HepG2 (cell line): ENCODE measurements around the gene SSH3. TPM values are rescaled to one million over a fixed set of nuclear protein-coding genes. Genes with fewer than 3 reads are reported as not detected.

Experiments
- ATM ChIP-seq: fragments of 450-650 bp; IDR thresholded peaks from 2 replicates; pipeline ENCODE4 v1.7.1; 2017; ENCODE audit warnings: mild to moderate bottlenecking, borderline replicate concordance
- DNMT3B ChIP-seq: conservative IDR thresholded peaks from 2 replicates; pipeline ENCODE4 v1.6.1; 2016; ENCODE audit warnings: missing biosample characterization, control low read depth
- FOXK2 ChIP-seq: fragments of 450-650 bp; IDR thresholded peaks from 2 replicates; pipeline ENCODE4 v1.6.1; 2016
- GTF2F1 ChIP-seq: fragments of 150-350 bp; IDR thresholded peaks from 2 replicates; pipeline ENCODE4 v1.6.1; 2014; ENCODE audit warnings: low read length
- JDP2 ChIP-seq: sonication (generic); formaldehyde crosslinking; IDR thresholded peaks from 2 replicates; pipeline ENCODE4 v1.8.1; 2022; ENCODE audit warnings: missing genetic modification reagents, borderline replicate concordance
- KLF12 ChIP-seq: sonication (generic); formaldehyde crosslinking; IDR thresholded peaks from 2 replicates; pipeline ENCODE4 v1.4.0; 2020; ENCODE audit warnings: missing genetic modification reagents, borderline replicate concordance
- PCBP2 ChIP-seq: fragments of 200-400 bp; formaldehyde crosslinking; optimal IDR thresholded peaks from 2 replicates; pipeline ENCODE3; 2018; ENCODE audit warnings: low read length, low read depth; ENCODE audit not compliant: poor library complexity, severe bottlenecking
- PPARG ChIP-seq: conservative IDR thresholded peaks from 2 replicates; pipeline ENCODE4 v1.6.1; 2016; ENCODE audit warnings: missing biosample characterization, missing genetic modification reagents
- TARDBP ChIP-seq: sonication (generic); formaldehyde crosslinking; IDR thresholded peaks from 2 replicates; pipeline ENCODE4 v1.8.0; 2022; ENCODE audit warnings: mild to moderate bottlenecking, missing genetic modification reagents
- TCF7 ChIP-seq: sonication (generic); IDR thresholded peaks from 2 replicates; pipeline ENCODE4 v1.6.1; 2016; ENCODE audit warnings: antibody characterized with exemption, low read depth
- U2AF1 ChIP-seq: fragments of 200-400 bp; formaldehyde crosslinking; optimal IDR thresholded peaks from 2 replicates; pipeline ENCODE3; 2017; ENCODE audit warnings: mild to moderate bottlenecking, low read depth, low read length
- ZNF441 ChIP-seq: sonication (generic); formaldehyde crosslinking; IDR thresholded peaks from 2 replicates; pipeline ENCODE4 v1.7.0; 2021; ENCODE audit warnings: missing genetic modification reagents, borderline replicate concordance
- ZNF577 ChIP-seq: sonication (generic); formaldehyde crosslinking; IDR thresholded peaks from 2 replicates; pipeline ENCODE4 v1.4.0; 2020; ENCODE audit warnings: mild to moderate bottlenecking, low read depth, missing genetic modification reagents, borderline replicate concordance
- ZNF720 ChIP-seq: sonication (generic); formaldehyde crosslinking; IDR thresholded peaks from 2 replicates; pipeline ENCODE4 v1.4.0; 2020; ENCODE audit warnings: missing genetic modification reagents
- polyA plus RNA-seq, 8 experiments: library from polyadenylated mRNA; depleted of rRNA in 3 of 8; stranded (reverse) in 7 of 8; unstranded in 1 of 8; fragments of >200 nt; fragmentation: Illumina TruSeq in 4 of 8; extraction: Trizol in 4 of 8; gene quantifications; 2 replicates each; pipeline versions ENCODE4 v1.2.1 to v1.2.3, GENCODE V29; 2011 to 2016; ENCODE audit warnings: low read depth in 4 of 8, missing spikeins in 1 of 8, mixed read lengths in 1 of 8; ENCODE audit not compliant: insufficient read depth in 1 of 8
- total RNA-seq, 5 experiments: library from RNA; depleted of rRNA; stranded (reverse); fragments of >200 nt; fragmentation: Illumina TruSeq; extraction: Trizol; gene quantifications; 2 replicates each; pipeline ENCODE4 v1.2.3, GENCODE V29; 2016; ENCODE audit warnings: low read depth in 1 of 5
- TF ChIP-seq, protein P1 (sequence below): sonication (generic); formaldehyde crosslinking; IDR thresholded peaks from one replicate; pipeline ENCODE4 v1.5.1; 2020; ENCODE audit warnings: mild to moderate bottlenecking, missing genetic modification reagents; ENCODE audit errors: not compliant biosample characterization
- TF ChIP-seq, protein P2 (sequence below): sonication (generic); formaldehyde crosslinking; IDR thresholded peaks from 2 replicates; pipeline ENCODE4 v1.4.0; 2020; ENCODE audit warnings: missing genetic modification reagents
- TF ChIP-seq, protein P3 (sequence below): sonication (generic); formaldehyde crosslinking; IDR thresholded peaks from 2 replicates; pipeline ENCODE4 v1.4.0; 2020; ENCODE audit warnings: missing genetic modification reagents
- TF ChIP-seq, protein P4 (sequence below): sonication (generic); formaldehyde crosslinking; IDR thresholded peaks from 2 replicates; pipeline ENCODE4 v1.5.0; 2020; ENCODE audit warnings: missing genetic modification reagents, mild to moderate bottlenecking, borderline replicate concordance

Gene SSH3
- total and polyA plus RNA-seq, 2 of the 13 experiments (the other 11 are each of a cell fraction or from before 2014, with no cell fraction given), result 12.4 to 18.8 TPM

DNA sequence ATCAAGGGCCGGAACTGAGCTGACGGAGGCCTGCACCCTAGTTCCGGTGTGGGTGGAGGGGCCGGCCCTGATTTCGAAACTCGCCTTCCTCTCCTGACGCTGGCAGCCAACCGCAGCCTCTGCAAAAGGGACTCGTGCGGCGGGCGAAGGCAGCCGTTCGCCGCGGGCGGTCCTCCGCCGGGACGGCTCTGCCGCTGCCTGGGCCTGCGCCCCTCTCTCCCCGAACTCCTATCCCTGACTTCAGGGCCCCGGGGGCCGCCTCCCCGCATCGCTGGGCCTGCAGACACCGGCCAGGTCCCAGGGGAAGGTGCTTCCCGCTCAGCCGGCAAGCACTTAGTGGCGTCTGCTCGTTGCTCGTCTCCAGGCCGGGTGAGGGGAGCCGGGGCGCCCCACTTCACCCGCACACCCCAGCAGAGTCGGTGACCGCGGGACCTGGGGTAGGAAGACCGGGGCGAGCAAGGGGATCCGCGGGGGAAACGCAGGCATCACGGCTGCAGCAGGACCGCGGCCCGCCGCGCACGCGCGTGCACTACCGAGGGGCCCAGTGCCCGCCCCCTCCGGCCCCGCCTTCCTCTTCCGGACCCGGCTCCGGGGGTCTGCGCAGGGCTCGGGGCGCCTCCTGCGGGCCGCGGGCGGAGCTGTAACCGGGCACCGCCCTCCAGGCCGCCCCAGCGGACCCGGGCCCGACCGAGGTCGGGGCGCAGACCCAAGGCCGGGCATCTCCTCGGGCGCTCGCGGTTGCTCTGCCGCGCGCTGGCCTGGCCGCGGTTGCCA lies 14.7 kb upstream of the SSH3 start (continued):
- TF ChIP-seq, protein P1, sequence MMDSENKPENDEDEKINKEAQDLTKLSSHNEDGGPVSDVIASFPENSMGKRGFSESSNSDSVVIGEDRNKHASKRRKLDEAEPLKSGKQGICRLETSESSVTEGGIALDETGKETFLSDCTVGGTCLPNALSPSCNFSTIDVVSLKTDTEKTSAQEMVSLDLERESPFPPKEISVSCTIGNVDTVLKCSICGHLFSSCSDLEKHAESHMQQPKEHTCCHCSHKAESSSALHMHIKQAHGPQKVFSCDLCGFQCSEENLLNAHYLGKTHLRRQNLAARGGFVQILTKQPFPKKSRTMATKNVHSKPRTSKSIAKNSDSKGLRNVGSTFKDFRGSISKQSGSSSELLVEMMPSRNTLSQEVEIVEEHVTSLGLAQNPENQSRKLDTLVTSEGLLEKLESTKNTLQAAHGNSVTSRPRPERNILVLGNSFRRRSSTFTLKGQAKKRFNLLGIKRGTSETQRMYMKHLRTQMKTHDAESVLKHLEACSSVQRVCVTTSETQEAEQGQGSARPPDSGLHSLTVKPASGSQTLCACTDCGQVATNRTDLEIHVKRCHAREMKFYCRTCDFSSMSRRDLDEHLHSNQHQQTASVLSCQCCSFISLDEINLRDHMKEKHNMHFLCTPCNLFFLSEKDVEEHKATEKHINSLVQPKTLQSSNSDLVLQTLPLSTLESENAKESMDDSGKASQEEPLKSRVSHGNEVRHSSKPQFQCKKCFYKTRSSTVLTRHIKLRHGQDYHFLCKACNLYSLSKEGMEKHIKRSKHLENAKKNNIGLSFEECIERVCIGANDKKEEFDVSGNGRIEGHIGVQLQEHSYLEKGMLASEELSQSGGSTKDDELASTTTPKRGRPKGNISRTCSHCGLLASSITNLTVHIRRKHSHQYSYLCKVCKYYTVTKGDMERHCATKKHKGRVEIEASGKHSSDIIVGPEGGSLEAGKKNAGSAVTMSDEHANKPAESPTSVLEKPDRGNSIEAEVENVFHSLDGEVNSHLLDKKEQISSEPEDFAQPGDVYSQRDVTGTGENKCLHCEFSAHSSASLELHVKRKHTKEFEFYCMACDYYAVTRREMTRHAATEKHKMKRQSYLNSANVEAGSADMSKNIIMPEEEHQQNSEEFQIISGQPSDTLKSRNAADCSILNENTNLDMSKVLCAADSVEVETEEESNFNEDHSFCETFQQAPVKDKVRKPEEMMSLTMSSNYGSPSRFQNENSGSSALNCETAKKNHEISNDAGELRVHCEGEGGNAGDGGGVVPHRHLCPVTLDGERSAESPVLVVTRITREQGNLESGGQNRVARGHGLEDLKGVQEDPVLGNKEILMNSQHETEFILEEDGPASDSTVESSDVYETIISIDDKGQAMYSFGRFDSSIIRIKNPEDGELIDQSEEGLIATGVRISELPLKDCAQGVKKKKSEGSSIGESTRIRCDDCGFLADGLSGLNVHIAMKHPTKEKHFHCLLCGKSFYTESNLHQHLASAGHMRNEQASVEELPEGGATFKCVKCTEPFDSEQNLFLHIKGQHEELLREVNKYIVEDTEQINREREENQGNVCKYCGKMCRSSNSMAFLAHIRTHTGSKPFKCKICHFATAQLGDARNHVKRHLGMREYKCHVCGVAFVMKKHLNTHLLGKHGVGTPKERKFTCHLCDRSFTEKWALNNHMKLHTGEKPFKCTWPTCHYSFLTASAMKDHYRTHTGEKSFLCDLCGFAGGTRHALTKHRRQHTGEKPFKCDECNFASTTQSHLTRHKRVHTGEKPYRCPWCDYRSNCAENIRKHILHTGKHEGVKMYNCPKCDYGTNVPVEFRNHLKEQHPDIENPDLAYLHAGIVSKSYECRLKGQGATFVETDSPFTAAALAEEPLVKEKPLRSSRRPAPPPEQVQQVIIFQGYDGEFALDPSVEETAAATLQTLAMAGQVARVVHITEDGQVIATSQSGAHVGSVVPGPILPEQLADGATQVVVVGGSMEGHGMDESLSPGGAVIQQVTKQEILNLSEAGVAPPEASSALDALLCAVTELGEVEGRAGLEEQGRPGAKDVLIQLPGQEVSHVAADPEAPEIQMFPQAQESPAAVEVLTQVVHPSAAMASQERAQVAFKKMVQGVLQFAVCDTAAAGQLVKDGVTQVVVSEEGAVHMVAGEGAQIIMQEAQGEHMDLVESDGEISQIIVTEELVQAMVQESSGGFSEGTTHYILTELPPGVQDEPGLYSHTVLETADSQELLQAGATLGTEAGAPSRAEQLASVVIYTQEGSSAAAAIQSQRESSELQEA (CRISPR knock-in tag), result peak; percentile 74
- TF ChIP-seq ZNF720 (CRISPR knock-in tag) (no peak), JDP2 (no peak; the same call in 1 of the 2 replicates), ZNF441 (CRISPR knock-in tag) (0 out of 2 replicates have a peak, but pooled peaks have one; percentile 45), PPARG (peak; percentile 69; the same call in 1 of the 2 replicates), GTF2F1 (no peak), PCBP2 (no peak), ZNF577 (CRISPR knock-in tag) (0 out of 2 replicates have a peak, but pooled peaks have one; percentile 37), ATM (no peak), FOXK2 (no peak), U2AF1 (peak; percentile 49), DNMT3B (CRISPR knock-in tag) (no peak), TARDBP (CRISPR knock-in tag) (peak; percentile 52; the same call in 1 of the 2 replicates), TCF7 (no peak), KLF12 (peak; percentile 41; the same call in 1 of the 2 replicates)
- TF ChIP-seq, protein P2, sequence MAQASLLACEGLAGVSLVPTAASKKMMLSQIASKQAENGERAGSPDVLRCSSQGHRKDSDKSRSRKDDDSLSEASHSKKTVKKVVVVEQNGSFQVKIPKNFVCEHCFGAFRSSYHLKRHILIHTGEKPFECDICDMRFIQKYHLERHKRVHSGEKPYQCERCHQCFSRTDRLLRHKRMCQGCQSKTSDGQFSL (CRISPR knock-in tag), result peak; percentile 87
- TF ChIP-seq, protein P3, sequence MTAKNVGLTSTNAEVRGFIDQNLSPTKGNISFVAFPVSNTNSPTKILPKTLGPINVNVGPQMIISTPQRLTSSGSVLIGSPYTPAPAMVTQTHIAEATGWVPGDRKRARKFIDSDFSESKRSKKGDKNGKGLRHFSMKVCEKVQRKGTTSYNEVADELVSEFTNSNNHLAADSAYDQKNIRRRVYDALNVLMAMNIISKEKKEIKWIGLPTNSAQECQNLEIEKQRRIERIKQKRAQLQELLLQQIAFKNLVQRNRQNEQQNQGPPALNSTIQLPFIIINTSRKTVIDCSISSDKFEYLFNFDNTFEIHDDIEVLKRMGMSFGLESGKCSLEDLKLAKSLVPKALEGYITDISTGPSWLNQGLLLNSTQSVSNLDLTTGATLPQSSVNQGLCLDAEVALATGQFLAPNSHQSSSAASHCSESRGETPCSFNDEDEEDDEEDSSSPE (CRISPR knock-in tag), result peak; percentile 43
- TF ChIP-seq, protein P4, sequence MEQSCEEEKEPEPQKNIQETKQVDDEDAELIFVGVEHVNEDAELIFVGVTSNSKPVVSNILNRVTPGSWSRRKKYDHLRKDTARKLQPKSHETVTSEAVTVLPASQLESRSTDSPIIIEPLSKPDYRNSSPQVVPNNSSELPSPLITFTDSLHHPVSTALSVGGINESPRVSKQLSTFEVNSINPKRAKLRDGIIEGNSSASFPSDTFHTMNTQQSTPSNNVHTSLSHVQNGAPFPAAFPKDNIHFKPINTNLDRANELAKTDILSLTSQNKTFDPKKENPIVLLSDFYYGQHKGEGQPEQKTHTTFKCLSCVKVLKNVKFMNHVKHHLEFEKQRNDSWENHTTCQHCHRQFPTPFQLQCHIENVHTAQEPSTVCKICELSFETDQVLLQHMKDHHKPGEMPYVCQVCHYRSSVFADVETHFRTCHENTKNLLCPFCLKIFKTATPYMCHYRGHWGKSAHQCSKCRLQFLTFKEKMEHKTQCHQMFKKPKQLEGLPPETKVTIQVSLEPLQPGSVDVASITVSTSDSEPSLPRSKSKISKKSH (CRISPR knock-in tag), result no peak
